Ramos (cell line): ENCODE data around the gene RBMY1E.
"Not testable (repeated sequence)": the region's sequence is repeated elsewhere in the genome, so short reads cannot be mapped to it uniquely, and the experiment has no call there.

ENCODE experiments used
- in situ Hi-C: fragments of 300-500 bp; cut with MboI; formaldehyde crosslinking; loops from one replicate; pipeline ENCODE4 v1.14.3; 2022; ENCODE audit warnings: low sequenced_read_pairs; ENCODE audit not compliant: unreplicated experiment

Gene RBMY1E

DNA sequence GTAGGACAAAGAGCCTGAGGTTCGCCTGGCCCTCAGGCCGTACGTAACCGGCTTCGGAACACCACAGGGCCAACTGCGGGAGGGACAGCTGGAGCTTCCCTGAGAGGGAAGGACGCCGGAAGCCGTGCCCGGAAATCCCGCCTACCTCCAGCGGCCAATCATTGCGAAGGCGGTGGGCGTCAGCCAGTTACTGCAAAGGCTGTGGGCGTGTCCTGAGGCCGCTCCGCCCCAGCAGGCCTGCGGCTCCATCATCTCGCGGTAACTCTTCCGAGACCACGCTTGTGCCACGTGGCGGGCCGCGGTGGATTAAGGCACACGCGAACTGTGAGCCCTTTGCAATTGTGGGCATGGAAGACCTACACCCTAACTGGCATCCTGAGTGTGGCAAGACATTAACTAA lies at the start of gene RBMY1E:
TSS of gene RBMY1E (minus strand) at position 101 of the 400 bp plus-strand sequence. CDS start 1,978 bp downstream, outside the sequence.
- in situ Hi-C loops = not testable (repeated sequence)

DNA sequence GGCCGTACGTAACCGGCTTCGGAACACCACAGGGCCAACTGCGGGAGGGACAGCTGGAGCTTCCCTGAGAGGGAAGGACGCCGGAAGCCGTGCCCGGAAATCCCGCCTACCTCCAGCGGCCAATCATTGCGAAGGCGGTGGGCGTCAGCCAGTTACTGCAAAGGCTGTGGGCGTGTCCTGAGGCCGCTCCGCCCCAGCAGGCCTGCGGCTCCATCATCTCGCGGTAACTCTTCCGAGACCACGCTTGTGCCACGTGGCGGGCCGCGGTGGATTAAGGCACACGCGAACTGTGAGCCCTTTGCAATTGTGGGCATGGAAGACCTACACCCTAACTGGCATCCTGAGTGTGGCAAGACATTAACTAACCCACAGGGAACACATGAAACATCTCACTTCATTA lies 23.4 kb downstream of the RBMY1E start, which contains the start of gene RBMY1D:
TSS of gene RBMY1D (minus strand) at position 101 of the 400 bp plus-strand sequence. CDS start 2,013 bp downstream, outside the sequence.
- in situ Hi-C loops = not testable (repeated sequence)

DNA sequence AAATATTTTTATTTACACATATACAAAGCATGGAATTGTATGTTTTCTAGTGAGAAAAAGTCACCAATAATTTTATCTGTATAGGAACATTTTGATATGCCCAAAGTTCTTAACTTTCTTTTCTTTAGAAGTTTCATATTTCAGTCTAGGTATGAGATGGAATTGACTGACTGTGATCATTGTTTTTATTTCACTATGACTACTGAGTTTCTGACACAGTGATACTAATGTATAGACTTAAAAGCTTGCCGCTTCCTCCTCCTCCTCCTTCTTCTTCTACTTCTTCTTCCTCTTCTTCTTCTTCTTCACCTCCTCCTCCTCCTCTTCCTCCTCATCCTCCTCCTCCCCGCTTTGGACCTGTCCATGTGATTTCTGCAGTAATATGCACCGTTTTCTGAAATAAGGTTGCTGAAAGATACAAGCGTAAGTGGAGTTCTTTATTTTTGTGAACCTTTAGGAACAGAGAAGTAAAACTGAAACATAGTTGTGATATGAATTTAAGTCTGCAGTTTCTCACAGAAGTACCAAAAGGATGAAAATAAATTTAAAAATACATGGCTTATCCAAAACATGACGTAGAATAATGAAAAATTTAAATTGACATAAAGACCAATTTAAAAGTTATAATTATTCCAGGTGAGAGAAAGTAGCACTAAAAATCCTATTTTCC lies 48.3 kb downstream of the RBMY1E start:
- in situ Hi-C loops = not testable (repeated sequence)
